HepG2 (cell line): ENCODE data around the gene RPE. TPM values are rescaled to one million over a fixed set of nuclear protein-coding genes. Genes with fewer than 3 reads are reported as not detected.

Experiments used
- BCLAF1 ChIP-seq: fragments of 450-650 bp; IDR thresholded peaks from 2 replicates; pipeline ENCODE4 v1.6.1; 2017; ENCODE audit warnings: mild to moderate bottlenecking
- FOXA1 ChIP-seq, 2 experiments: fragments of 450-650 bp in 1 of 2; sonication (generic) in 1 of 2; formaldehyde crosslinking in 1 of 2; IDR thresholded peaks; 2 replicates each; pipeline versions ENCODE4 v1.4.0 to v1.6.1; 2016 to 2020; ENCODE audit warnings: missing genetic modification reagents in 1 of 2
- IRF2 ChIP-seq: IDR thresholded peaks from 2 replicates; pipeline ENCODE4 v1.6.1; 2018; ENCODE audit warnings: missing genetic modification reagents, missing compliant biosample characterization
- ISX ChIP-seq: sonication (generic); formaldehyde crosslinking; conservative IDR thresholded peaks from 2 replicates; pipeline ENCODE4 v1.5.0; 2020; ENCODE audit warnings: missing genetic modification reagents
- KAT8 ChIP-seq: IDR thresholded peaks from 2 replicates; pipeline ENCODE4 v1.6.1; 2016; ENCODE audit warnings: missing genetic modification reagents, missing compliant biosample characterization
- MIXL1 ChIP-seq: IDR thresholded peaks from 2 replicates; pipeline ENCODE4 v1.6.1; 2016
- MNT ChIP-seq: fragments of 450-650 bp; IDR thresholded peaks from 2 replicates; pipeline ENCODE4 v1.6.1; 2016
- MYC ChIP-seq: sonication (generic); formaldehyde crosslinking; IDR thresholded peaks from 2 replicates; pipeline ENCODE4 v1.9.0; 2021; ENCODE audit warnings: missing genetic modification reagents, borderline replicate concordance
- NFATC3 ChIP-seq: sonication (generic); formaldehyde crosslinking; IDR thresholded peaks from 2 replicates; pipeline ENCODE4 v1.5.1; 2020; ENCODE audit warnings: mild to moderate bottlenecking, missing genetic modification reagents
- SPEN ChIP-seq: sonication (generic); formaldehyde crosslinking; IDR thresholded peaks from 2 replicates; pipeline ENCODE4 v1.5.1; 2020; ENCODE audit warnings: low read depth, mild to moderate bottlenecking, missing genetic modification reagents
- TBL1XR1 ChIP-seq: fragments of 150-350 bp; IDR thresholded peaks from 2 replicates; pipeline ENCODE4 v1.6.1; 2014; ENCODE audit warnings: borderline replicate concordance, low read length; ENCODE audit not compliant: partially characterized antibody
- U2AF1 ChIP-seq: fragments of 200-400 bp; formaldehyde crosslinking; optimal IDR thresholded peaks from 2 replicates; pipeline ENCODE3; 2017; ENCODE audit warnings: mild to moderate bottlenecking, low read depth, low read length
- UBTF ChIP-seq: sonication (generic); formaldehyde crosslinking; IDR thresholded peaks from 2 replicates; pipeline ENCODE4 v1.4.0; 2020; ENCODE audit warnings: mild to moderate bottlenecking, missing genetic modification reagents
- ZBTB21 ChIP-seq: sonication (generic); formaldehyde crosslinking; IDR thresholded peaks from 2 replicates; pipeline ENCODE4 v1.4.0; 2020; ENCODE audit warnings: missing genetic modification reagents
- ZBTB3 ChIP-seq: sonication (generic); formaldehyde crosslinking; IDR thresholded peaks from 2 replicates; pipeline ENCODE4 v1.4.0; 2020; ENCODE audit warnings: low read depth, mild to moderate bottlenecking, moderate library complexity, missing genetic modification reagents, borderline replicate concordance
- ZBTB38 ChIP-seq: sonication (generic); formaldehyde crosslinking; IDR thresholded peaks from 2 replicates; pipeline ENCODE4 v1.5.1; 2020; ENCODE audit warnings: mild to moderate bottlenecking, missing genetic modification reagents
- ZNF75D ChIP-seq: sonication (generic); formaldehyde crosslinking; IDR thresholded peaks from 2 replicates; pipeline ENCODE4 v1.8.1; 2023; ENCODE audit warnings: missing genetic modification reagents, mild to moderate bottlenecking, borderline replicate concordance
- ZNF777 ChIP-seq: sonication (generic); formaldehyde crosslinking; IDR thresholded peaks from 2 replicates; pipeline ENCODE4 v1.4.0; 2020; ENCODE audit warnings: missing genetic modification reagents
- ZSCAN30 ChIP-seq: sonication (generic); formaldehyde crosslinking; IDR thresholded peaks from 2 replicates; pipeline ENCODE4 v1.5.0; 2020; ENCODE audit warnings: mild to moderate bottlenecking, missing genetic modification reagents
- polyA plus RNA-seq, 8 experiments: library from polyadenylated mRNA; depleted of rRNA in 3 of 8; stranded (reverse) in 7 of 8; unstranded in 1 of 8; fragments of >200 nt; fragmentation: Illumina TruSeq in 4 of 8; extraction: Trizol in 4 of 8; gene quantifications; 2 replicates each; pipeline versions ENCODE4 v1.2.1 to v1.2.3, GENCODE V29; 2011 to 2016; ENCODE audit warnings: low read depth in 4 of 8, missing spikeins in 1 of 8, mixed read lengths in 1 of 8; ENCODE audit not compliant: insufficient read depth in 1 of 8
- total RNA-seq, 5 experiments: library from RNA; depleted of rRNA; stranded (reverse); fragments of >200 nt; fragmentation: Illumina TruSeq; extraction: Trizol; gene quantifications; 2 replicates each; pipeline ENCODE4 v1.2.3, GENCODE V29; 2016; ENCODE audit warnings: low read depth in 1 of 5
- TF ChIP-seq, protein P1 (sequence below): IDR thresholded peaks from 2 replicates; pipeline ENCODE4 v1.6.1; 2016; ENCODE audit warnings: control low read depth
- TF ChIP-seq, protein P2 (sequence below): sonication (generic); formaldehyde crosslinking; IDR thresholded peaks from 2 replicates; pipeline ENCODE4 v1.4.0; 2020; ENCODE audit warnings: mild to moderate bottlenecking, missing genetic modification reagents

RPE gene
- total and polyA plus RNA-seq, 2 of the 13 experiments (the other 11 are each of a cell fraction or from before 2014, with no cell fraction given), result 72.3 to 107 TPM

GRCh38 chr2:210002158-210003157 lies at the start of gene RPE (continued):
- TF ChIP-seq MNT, result peak; percentile 19; the same call in 1 of the 2 replicates
- TF ChIP-seq UBTF (CRISPR knock-in tag), result peak; percentile 67
- peak; percentile 63; the same call in 1 of the 2 replicates for TF ChIP-seq ZBTB38
- TF ChIP-seq, protein P1, sequence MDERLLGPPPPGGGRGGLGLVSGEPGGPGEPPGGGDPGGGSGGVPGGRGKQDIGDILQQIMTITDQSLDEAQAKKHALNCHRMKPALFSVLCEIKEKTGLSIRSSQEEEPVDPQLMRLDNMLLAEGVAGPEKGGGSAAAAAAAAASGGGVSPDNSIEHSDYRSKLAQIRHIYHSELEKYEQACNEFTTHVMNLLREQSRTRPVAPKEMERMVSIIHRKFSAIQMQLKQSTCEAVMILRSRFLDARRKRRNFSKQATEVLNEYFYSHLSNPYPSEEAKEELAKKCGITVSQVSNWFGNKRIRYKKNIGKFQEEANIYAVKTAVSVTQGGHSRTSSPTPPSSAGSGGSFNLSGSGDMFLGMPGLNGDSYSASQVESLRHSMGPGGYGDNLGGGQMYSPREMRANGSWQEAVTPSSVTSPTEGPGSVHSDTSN (CRISPR knock-in tag), result no peak
- TF ChIP-seq U2AF1, result peak; percentile 73
- TF ChIP-seq MYC, result peak; percentile 82; the same call in 1 of the 2 replicates
- TF ChIP-seq ZBTB21, result no peak
- peak; percentile 32; the same call in 1 of the 2 replicates for TF ChIP-seq ZBTB3
- TF ChIP-seq TBL1XR1, result peak; percentile 71
- TF ChIP-seq BCLAF1, result no peak
- no peak for TF ChIP-seq MIXL1 (CRISPR knock-in tag)
- no peak for TF ChIP-seq ISX (CRISPR knock-in tag)
- TF ChIP-seq FOXA1 (IDR thresholded peaks at IDR 0.05), result no peak
- no peak for TF ChIP-seq FOXA1 (CRISPR knock-in tag; IDR thresholded peaks at IDR 0.05)
- TF ChIP-seq NFATC3 (CRISPR knock-in tag), result no peak
- TF ChIP-seq ZSCAN30 (CRISPR knock-in tag), result no peak
- peak; percentile 98 for TF ChIP-seq SPEN (CRISPR knock-in tag)
- TF ChIP-seq ZNF777, result peak; percentile 67; the same call in 1 of the 2 replicates
- TF ChIP-seq KAT8 (CRISPR knock-in tag), result peak; percentile 97
- TF ChIP-seq ZNF75D, result no peak
- TF ChIP-seq, protein P2, sequence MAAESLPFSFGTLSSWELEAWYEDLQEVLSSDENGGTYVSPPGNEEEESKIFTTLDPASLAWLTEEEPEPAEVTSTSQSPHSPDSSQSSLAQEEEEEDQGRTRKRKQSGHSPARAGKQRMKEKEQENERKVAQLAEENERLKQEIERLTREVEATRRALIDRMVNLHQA (CRISPR knock-in tag), result no peak
- peak; percentile 92 for TF ChIP-seq IRF2 (CRISPR knock-in tag)
